ENCODE measurements around the gene CALML3.

Gene CALML3

GRCh38 chr10:5573968-5574641, 49.3 kb downstream of the CALML3 start:
- DNase-seq, result no peak

GRCh38 chr10:5574642-5575131, 49.9 kb downstream of the CALML3 start:
- no peak for DNase-seq

- no peak for DNase-seq
Observed at GRCh38 chr10:5575144-5575481, 50.4 kb downstream of the CALML3 start.

- no peak for DNase-seq
Observed at GRCh38 chr10:5575482-5576153, 50.9 kb downstream of the CALML3 start.

GRCh38 chr10:5576154-5576748, 51.5 kb downstream of the CALML3 start:
- no peak for DNase-seq
